K562 (cell line): Measurements from ENCODE around the gene HAPLN2. TPM values are rescaled to one million over a fixed set of nuclear protein-coding genes. Genes with fewer than 3 reads are reported as not detected.

Experiments used
- CTBP1 ChIP-seq: fragments of 450-650 bp; IDR thresholded peaks from 2 replicates; pipeline ENCODE4 v1.6.1; 2016; ENCODE audit warnings: borderline replicate concordance
- ELF1 ChIP-seq: fragments of 200-800 bp; sonication (Bioruptor generic); IDR thresholded peaks from 2 replicates; pipeline ENCODE4 v1.6.1; 2016; ENCODE audit warnings: missing genetic modification characterization, missing compliant biosample characterization
- EZH2 ChIP-seq: IDR thresholded peaks from 2 replicates; pipeline ENCODE4 v1.6.1; 2012; ENCODE audit warnings: low read depth, mild to moderate bottlenecking, inconsistent platforms, low read length, borderline replicate concordance
- HMG20B ChIP-seq: fragments of 250-450 bp; sonication (Bioruptor Pico); IDR thresholded peaks from 2 replicates; pipeline ENCODE4 v1.5.0; 2021; ENCODE audit warnings: mild to moderate bottlenecking
- MYBL2 ChIP-seq, 2 experiments: fragments of 450-650 bp in 1 of 2; sonication (generic) in 1 of 2; formaldehyde crosslinking in 1 of 2; IDR thresholded peaks; 2 replicates each; pipeline versions ENCODE4 v1.6.1 to v1.8.1; 2017 to 2022; ENCODE audit warnings: borderline replicate concordance in 1 of 2, inconsistent platforms in 1 of 2, low read depth in 1 of 2, mild to moderate bottlenecking in 1 of 2, missing genetic modification reagents in 1 of 2, moderate library complexity in 1 of 2
- NEUROD1 ChIP-seq: fragments of 150-350 bp; IDR thresholded peaks from 2 replicates; pipeline ENCODE4 v1.6.1; 2014; ENCODE audit warnings: borderline replicate concordance, low read length, low read depth; ENCODE audit not compliant: partially characterized antibody
- polyA plus RNA-seq, 8 experiments: library from polyadenylated mRNA; depleted of rRNA in 4 of 8; stranded (reverse) in 5 of 8; unstranded in 3 of 8; fragments of >200 nt; fragmentation: Nextera tagmentation in 2 of 8; fragmentation: Illumina TruSeq in 1 of 8; extraction: Ambion mirVana in 2 of 8; extraction: Trizol in 1 of 8; gene quantifications; 2 replicates each; pipeline versions ENCODE4 v1.2.1 to v1.2.3, GENCODE V29; 2011 to 2014; ENCODE audit warnings: inconsistent platforms in 1 of 8, missing spikeins in 1 of 8
- total RNA-seq, 7 experiments: library from RNA; depleted of rRNA in 6 of 7; stranded (reverse); fragments of >200 nt in 6 of 7; fragmentation: Illumina TruSeq in 2 of 7; extraction: Trizol in 2 of 7; gene quantifications; 2 replicates each; pipeline versions ENCODE4 v1.2.1 to v1.2.3, GENCODE V29; 2011 to 2021; ENCODE audit warnings: low replicate concordance in 1 of 7
- TF ChIP-seq, protein P1 (sequence below): fragments of 450-650 bp; IDR thresholded peaks from 2 replicates; pipeline ENCODE4 v1.6.1; 2018; ENCODE audit not compliant: partially characterized antibody
- TF ChIP-seq, protein P2 (sequence below): sonication (generic); formaldehyde crosslinking; IDR thresholded peaks from 2 replicates; pipeline ENCODE4 v1.8.0; 2023; ENCODE audit warnings: mild to moderate bottlenecking, missing genetic modification reagents
- TF ChIP-seq, protein P3 (sequence below): sonication (generic); formaldehyde crosslinking; IDR thresholded peaks from 2 replicates; pipeline ENCODE4 v1.8.0; 2023; ENCODE audit warnings: missing genetic modification reagents, mild to moderate bottlenecking, borderline replicate concordance
- TF ChIP-seq, protein P4 (sequence below): fragments of 250-450 bp; sonication (Bioruptor Pico); IDR thresholded peaks from 2 replicates; pipeline ENCODE4 v1.5.0; 2022; ENCODE audit warnings: mild to moderate bottlenecking

HAPLN2 gene
- total and polyA plus RNA-seq, 9 of the 15 experiments (the other 6 are each of a cell fraction or from before 2014, with no cell fraction given): 0.14 to 5.2 (median 3.8) TPM; not detected in 4

DNA sequence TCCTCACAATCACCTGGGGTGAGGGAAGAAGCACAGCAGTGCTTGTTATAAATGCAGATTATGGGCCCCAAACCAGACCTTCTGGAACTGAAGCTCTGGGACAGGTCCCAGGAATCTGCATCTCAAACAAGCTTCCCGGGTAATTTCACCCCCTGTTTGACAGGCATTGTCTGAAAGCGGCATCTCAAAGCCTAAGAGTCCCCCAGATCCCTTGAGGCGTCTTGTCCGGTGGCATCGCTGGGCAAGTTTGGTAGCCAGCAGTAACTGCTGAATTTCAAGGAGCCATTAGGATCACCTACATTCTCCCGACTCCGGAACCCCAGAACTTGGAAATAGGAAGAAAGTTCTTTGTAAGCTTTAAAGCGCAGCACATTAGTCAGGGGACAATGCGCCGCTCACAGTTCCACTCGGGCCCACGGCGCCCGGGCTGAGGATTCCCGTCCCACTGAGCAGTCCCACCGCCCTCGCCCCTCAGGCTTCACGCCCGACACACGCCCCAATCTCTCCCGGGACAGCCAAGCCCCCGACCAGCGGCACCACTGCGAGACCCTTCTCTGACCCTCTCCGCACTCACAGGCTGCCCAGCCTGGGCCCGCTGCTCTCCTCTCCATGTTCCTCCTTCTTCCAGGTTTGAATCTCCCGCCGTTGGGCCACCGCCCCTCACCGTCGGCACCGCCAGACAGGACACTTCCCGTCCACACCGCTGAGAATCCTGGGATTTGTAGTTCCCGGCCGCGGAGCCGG lies 47.1 kb upstream of the HAPLN2 start, which contains the start of gene IQGAP3 (continued):
- TF ChIP-seq MYBL2 (IDR thresholded peaks at IDR 0.05; ENCODE audit: low read depth): peak; percentile 95
- peak; percentile 62; the same call in 1 of the 2 replicates for TF ChIP-seq MYBL2 (CRISPR knock-in tag; IDR thresholded peaks at IDR 0.05; ENCODE audit: borderline replicate concordance)
- peak; percentile 37 for TF ChIP-seq NEUROD1
- TF ChIP-seq ELF1 (tag): peak; percentile 81
- TF ChIP-seq, protein P1, sequence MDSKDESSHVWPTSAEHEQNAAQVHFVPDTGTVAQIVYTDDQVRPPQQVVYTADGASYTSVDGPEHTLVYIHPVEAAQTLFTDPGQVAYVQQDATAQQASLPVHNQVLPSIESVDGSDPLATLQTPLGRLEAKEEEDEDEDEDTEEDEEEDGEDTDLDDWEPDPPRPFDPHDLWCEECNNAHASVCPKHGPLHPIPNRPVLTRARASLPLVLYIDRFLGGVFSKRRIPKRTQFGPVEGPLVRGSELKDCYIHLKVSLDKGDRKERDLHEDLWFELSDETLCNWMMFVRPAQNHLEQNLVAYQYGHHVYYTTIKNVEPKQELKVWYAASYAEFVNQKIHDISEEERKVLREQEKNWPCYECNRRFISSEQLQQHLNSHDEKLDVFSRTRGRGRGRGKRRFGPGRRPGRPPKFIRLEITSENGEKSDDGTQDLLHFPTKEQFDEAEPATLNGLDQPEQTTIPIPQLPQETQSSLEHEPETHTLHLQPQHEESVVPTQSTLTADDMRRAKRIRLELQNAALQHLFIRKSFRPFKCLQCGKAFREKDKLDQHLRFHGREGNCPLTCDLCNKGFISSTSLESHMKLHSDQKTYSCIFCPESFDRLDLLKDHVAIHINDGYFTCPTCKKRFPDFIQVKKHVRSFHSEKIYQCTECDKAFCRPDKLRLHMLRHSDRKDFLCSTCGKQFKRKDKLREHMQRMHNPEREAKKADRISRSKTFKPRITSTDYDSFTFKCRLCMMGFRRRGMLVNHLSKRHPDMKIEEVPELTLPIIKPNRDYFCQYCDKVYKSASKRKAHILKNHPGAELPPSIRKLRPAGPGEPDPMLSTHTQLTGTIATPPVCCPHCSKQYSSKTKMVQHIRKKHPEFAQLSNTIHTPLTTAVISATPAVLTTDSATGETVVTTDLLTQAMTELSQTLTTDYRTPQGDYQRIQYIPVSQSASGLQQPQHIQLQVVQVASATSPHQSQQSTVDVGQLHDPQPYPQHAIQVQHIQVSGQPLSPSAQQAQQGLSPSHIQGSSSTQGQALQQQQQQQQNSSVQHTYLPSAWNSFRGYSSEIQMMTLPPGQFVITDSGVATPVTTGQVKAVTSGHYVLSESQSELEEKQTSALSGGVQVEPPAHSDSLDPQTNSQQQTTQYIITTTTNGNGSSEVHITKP: no peak
- no peak for TF ChIP-seq EZH2
- TF ChIP-seq CTBP1: peak; percentile 27; the same call in 1 of the 2 replicates
- TF ChIP-seq, protein P2, sequence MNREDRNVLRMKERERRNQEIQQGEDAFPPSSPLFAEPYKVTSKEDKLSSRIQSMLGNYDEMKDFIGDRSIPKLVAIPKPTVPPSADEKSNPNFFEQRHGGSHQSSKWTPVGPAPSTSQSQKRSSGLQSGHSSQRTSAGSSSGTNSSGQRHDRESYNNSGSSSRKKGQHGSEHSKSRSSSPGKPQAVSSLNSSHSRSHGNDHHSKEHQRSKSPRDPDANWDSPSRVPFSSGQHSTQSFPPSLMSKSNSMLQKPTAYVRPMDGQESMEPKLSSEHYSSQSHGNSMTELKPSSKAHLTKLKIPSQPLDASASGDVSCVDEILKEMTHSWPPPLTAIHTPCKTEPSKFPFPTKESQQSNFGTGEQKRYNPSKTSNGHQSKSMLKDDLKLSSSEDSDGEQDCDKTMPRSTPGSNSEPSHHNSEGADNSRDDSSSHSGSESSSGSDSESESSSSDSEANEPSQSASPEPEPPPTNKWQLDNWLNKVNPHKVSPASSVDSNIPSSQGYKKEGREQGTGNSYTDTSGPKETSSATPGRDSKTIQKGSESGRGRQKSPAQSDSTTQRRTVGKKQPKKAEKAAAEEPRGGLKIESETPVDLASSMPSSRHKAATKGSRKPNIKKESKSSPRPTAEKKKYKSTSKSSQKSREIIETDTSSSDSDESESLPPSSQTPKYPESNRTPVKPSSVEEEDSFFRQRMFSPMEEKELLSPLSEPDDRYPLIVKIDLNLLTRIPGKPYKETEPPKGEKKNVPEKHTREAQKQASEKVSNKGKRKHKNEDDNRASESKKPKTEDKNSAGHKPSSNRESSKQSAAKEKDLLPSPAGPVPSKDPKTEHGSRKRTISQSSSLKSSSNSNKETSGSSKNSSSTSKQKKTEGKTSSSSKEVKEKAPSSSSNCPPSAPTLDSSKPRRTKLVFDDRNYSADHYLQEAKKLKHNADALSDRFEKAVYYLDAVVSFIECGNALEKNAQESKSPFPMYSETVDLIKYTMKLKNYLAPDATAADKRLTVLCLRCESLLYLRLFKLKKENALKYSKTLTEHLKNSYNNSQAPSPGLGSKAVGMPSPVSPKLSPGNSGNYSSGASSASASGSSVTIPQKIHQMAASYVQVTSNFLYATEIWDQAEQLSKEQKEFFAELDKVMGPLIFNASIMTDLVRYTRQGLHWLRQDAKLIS (CRISPR knock-in tag): no peak
- TF ChIP-seq, protein P3, sequence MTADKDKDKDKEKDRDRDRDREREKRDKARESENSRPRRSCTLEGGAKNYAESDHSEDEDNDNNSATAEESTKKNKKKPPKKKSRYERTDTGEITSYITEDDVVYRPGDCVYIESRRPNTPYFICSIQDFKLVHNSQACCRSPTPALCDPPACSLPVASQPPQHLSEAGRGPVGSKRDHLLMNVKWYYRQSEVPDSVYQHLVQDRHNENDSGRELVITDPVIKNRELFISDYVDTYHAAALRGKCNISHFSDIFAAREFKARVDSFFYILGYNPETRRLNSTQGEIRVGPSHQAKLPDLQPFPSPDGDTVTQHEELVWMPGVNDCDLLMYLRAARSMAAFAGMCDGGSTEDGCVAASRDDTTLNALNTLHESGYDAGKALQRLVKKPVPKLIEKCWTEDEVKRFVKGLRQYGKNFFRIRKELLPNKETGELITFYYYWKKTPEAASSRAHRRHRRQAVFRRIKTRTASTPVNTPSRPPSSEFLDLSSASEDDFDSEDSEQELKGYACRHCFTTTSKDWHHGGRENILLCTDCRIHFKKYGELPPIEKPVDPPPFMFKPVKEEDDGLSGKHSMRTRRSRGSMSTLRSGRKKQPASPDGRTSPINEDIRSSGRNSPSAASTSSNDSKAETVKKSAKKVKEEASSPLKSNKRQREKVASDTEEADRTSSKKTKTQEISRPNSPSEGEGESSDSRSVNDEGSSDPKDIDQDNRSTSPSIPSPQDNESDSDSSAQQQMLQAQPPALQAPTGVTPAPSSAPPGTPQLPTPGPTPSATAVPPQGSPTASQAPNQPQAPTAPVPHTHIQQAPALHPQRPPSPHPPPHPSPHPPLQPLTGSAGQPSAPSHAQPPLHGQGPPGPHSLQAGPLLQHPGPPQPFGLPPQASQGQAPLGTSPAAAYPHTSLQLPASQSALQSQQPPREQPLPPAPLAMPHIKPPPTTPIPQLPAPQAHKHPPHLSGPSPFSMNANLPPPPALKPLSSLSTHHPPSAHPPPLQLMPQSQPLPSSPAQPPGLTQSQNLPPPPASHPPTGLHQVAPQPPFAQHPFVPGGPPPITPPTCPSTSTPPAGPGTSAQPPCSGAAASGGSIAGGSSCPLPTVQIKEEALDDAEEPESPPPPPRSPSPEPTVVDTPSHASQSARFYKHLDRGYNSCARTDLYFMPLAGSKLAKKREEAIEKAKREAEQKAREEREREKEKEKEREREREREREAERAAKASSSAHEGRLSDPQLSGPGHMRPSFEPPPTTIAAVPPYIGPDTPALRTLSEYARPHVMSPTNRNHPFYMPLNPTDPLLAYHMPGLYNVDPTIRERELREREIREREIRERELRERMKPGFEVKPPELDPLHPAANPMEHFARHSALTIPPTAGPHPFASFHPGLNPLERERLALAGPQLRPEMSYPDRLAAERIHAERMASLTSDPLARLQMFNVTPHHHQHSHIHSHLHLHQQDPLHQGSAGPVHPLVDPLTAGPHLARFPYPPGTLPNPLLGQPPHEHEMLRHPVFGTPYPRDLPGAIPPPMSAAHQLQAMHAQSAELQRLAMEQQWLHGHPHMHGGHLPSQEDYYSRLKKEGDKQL (CRISPR knock-in tag): no peak
- no peak for TF ChIP-seq HMG20B
- TF ChIP-seq, protein P4, sequence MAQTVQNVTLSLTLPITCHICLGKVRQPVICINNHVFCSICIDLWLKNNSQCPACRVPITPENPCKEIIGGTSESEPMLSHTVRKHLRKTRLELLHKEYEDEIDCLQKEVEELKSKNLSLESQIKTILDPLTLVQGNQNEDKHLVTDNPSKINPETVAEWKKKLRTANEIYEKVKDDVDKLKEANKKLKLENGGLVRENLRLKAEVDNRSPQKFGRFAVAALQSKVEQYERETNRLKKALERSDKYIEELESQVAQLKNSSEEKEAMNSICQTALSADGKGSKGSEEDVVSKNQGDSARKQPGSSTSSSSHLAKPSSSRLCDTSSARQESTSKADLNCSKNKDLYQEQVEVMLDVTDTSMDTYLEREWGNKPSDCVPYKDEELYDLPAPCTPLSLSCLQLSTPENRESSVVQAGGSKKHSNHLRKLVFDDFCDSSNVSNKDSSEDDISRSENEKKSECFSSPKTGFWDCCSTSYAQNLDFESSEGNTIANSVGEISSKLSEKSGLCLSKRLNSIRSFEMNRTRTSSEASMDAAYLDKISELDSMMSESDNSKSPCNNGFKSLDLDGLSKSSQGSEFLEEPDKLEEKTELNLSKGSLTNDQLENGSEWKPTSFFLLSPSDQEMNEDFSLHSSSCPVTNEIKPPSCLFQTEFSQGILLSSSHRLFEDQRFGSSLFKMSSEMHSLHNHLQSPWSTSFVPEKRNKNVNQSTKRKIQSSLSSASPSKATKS: no peak
